SK-N-SH treated with all-trans-retinoic acid at 6 μM for 48 hours (cell line): ENCODE measurements around the gene TFEC.

ENCODE experiments used
- OSR1 ChIP-seq: fragments of 250-450 bp; sonication (Bioruptor Pico); IDR thresholded peaks from 2 replicates; pipeline ENCODE4 v1.8.0; 2022; ENCODE audit warnings: moderate library complexity, mild to moderate bottlenecking, inconsistent platforms
- PATZ1 ChIP-seq: fragments of 250-450 bp; sonication (Bioruptor Pico); IDR thresholded peaks from 2 replicates; pipeline ENCODE4 v1.8.0; 2020; ENCODE audit warnings: mild to moderate bottlenecking, moderate library complexity, borderline replicate concordance
- ZFP3 ChIP-seq: fragments of 250-450 bp; sonication (Bioruptor Pico); IDR thresholded peaks from 2 replicates; pipeline ENCODE4 v1.5.0; 2020; ENCODE audit warnings: mild to moderate bottlenecking, moderate library complexity
- ZNF70 ChIP-seq: fragments of 450-650 bp; formaldehyde crosslinking; IDR thresholded peaks from 2 replicates; pipeline ENCODE4 v1.5.0; 2020; ENCODE audit warnings: mild to moderate bottlenecking, moderate library complexity

GRCh38 chr7:115885550-115885949 lies 145.0 kb downstream of the TFEC start:
- TF ChIP-seq ZFP3 (CRISPR knock-in tag) (no peak), OSR1 (no peak), ZNF70 (CRISPR knock-in tag) (no peak), PATZ1 (CRISPR knock-in tag) (no peak)
